HG03342 (cell line): ENCODE measurements around the gene MARK3.

Source experiments
- ATAC-seq: cut with Tn5 transposase; IDR thresholded peaks from one replicate; pipeline ENCODE4 v1.9.1; 2021; ENCODE audit warnings: mild to moderate bottlenecking, moderate library complexity; ENCODE audit not compliant: unreplicated experiment

MARK3 gene

DNA sequence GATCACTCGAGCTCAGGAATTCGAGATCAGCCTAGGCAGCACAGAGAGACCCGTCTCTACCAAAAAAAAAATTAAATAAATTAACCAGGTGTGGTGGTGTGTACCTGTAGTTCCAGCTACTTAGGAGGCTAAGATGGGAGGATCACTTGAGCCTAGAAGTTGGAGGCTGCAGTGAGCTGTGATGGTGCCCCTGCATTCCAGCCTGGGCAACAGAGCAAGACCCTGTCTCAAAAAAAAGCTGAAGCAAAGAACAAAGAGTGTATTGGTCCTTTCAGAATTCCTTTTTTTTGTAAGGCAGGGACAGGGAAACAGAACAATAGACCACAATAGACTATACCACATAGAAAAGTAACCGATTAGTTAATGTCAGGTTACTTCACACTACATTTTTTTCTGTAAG lies 47.4 kb downstream of the MARK3 start:
- no peak for ATAC-seq

DNA sequence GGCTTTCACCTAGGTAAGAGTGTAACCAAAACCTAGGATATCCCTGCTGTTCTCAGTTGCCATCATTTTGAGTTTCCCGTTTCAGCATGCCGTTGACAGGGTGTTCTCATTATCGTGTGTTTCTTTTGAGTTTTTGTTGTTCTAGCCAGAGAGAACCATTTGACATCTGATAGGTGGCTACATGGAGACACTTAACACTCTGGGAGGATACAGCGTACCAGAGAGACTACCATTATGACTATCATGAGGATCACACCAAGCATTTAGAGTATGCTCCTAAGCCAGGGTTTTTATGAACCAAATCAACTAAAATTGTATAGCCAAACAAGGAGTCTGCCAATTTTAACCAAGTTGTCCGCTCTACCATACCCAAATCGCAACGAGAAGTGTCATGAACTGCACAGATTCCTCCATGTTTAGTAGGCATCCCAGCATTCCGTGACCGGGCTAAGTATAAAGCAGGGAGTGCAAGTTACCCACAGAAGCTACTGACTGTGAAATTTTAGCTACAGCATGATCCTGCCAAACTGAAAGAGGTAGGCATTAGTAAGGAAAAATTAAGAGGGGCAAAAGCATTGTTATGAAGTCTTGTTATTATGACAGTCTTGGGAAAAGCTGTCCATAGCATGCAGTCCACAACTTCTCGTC lies 48.8 kb downstream of the MARK3 start:
- ATAC-seq = no peak

GRCh38 chr14:103434868-103435442 lies 49.7 kb downstream of the MARK3 start:
- ATAC-seq = no peak

GRCh38 chr14:103436533-103436932 lies 51.3 kb downstream of the MARK3 start:
- ATAC-seq = no peak

GRCh38 chr14:103442288-103442687 lies 57.1 kb downstream of the MARK3 start:
- ATAC-seq = no peak

- no peak for ATAC-seq
Measured at GRCh38 chr14:103443111-103443510, 57.9 kb downstream of the MARK3 start.

DNA sequence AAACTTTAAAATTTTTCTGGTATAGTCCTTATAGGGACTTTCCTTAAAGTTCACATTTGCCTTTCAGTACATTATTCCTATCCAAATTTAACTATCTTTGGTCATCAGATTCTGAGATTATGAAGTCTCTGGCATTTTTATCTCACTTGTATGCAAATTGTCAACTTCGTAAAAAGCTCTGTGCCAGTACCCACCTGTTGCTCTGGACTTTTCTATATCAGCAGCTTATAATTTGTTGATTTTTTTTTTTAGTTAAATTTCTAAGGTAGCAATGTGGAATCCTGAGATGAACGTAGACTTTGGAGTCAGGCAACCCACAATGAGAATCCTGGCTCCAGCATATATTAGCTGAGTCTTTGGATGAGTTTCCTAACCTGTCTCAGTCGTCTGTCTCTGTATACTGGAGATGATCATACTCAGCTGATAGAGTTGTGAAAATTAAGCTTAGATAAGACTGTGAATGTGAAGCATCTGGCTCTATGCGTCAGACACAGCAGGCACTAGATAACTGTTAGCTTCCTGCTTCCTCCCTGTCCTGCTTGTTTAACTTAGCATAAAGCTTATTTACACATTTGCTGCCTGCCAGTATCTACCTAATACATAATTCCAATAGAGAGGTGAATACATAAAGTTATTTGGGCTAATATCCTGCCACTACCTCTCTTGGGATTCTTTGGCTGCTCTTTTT lies 59.8 kb downstream of the MARK3 start:
- ATAC-seq = no peak

DNA sequence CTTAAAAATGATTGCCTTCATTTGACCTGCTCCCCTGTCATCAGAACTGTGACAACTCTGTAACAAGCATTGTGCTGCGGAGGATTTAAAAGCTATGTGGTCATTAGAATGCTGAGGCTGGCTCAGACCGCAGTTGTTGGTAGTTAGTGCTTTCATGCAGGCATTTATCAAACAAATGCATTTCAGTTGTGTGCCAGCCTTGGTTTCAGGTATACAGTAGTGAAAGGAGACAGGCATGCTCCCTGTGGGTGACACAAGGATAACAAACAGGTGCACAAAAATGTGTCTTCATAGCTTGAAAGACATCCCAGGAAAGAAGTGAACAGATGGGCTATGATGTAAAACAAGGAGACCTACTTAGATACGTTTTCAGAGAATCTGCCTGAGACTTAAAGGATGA lies 60.6 kb downstream of the MARK3 start:
- no peak for ATAC-seq

DNA sequence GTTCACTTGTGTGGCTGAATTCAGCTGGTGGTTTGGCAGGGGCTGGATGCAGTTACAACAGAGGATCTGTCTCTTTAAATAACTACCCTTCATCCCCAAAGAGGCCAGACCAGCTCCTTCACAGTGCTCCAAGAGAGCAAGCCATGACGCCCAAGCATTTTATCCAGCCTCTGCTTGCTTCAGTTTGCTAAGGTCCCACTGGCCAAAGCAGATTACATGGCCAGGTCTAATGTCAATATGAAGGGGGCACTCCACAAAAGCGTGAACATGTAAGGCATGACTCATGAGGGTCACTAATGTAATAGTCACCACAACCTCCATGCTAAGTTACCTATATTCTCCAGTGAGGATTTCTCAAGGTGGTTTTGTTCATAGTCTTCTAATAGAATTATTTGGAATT lies 62.9 kb downstream of the MARK3 start:
- no peak for ATAC-seq

- no peak for ATAC-seq
Measured at GRCh38 chr14:103449634-103450161, 64.5 kb downstream of the MARK3 start.

- no peak for ATAC-seq
Measured at GRCh38 chr14:103450416-103450815, 65.2 kb downstream of the MARK3 start.

DNA sequence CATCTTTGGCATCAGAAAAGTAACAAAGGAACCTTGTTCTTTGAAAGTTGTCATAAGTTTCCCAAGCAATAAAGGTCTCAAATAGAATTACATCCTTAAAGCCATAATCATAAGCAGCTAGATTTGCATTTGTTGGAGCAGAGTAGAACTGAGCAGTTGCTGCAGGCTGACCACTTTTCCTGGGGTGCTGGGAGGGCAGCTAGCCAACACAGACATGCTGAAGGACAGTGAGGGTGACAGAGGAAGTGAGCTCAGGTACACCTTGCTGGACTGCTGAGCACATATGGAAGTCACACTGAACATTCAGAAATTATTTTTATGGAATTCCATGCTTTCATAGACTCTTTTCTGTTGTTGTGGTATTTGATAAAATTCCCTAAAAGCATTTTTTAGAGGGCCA lies 66.2 kb downstream of the MARK3 start:
- no peak for ATAC-seq

DNA sequence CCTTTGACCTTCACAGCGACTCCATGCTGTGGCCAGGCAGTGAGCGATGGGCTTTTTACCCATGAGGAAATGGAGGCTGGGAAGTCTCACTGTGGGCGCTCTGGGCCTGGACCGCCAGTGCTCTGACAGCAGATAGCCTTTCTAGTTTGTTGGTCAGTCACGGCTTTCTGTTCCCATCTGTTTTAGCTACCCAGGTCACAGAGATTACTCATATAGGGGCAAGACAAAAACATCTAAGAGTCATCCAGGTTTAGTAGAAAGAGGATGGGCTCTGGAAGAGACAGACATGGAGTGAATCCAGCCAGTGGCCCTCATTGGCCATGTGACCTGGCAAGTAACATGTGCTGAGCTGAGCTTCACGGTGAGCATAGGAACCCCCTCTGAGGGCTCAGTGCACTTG lies 68.6 kb downstream of the MARK3 start:
- no peak for ATAC-seq

GRCh38 chr14:103456167-103456835 lies 71.1 kb downstream of the MARK3 start:
- ATAC-seq = no peak

DNA sequence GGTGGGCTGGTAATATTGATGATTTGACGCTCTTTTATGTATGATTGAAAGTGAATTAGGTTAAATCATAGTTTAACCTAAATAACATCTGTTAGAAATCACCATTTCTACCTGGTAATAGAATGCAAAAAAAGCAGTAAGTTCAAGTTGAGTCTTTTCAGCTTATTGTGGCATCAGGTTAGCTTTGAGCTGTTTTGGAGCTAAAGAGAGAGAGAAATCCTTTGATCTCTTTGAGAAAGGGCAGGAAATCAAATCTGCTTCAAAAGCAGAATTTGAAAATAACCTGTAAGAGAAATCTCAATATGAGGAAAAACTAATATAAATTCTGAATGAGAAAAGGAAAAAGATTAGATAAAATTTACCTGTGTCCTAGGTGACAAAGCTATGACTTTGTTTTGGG lies 75.2 kb downstream of the MARK3 start:
- no peak for ATAC-seq

GRCh38 chr14:103463149-103463548 lies 77.9 kb downstream of the MARK3 start:
- no peak for ATAC-seq

- no peak for ATAC-seq
Measured at GRCh38 chr14:103463851-103464250, 78.6 kb downstream of the MARK3 start.

GRCh38 chr14:103472939-103473338 lies 87.7 kb downstream of the MARK3 start:
- ATAC-seq = no peak

DNA sequence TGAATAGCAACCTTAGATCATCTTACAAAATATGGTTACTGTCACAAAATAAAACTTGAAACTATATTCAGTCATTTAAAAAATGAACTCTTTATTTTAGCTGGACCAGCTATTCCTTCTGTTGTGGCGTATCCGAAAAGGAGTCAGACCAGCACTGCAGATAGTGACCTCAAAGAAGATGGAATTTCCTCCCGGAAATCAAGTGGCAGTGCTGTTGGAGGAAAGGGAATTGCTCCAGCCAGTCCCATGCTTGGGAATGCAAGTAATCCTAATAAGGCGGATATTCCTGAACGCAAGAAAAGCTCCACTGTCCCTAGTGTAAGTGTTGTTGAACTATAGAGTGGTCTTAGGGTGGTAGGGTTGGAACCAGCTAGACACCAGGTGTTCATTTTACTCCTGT lies 89.7 kb downstream of the MARK3 start:
- ATAC-seq = no peak

GRCh38 chr14:103476065-103476464 lies 90.8 kb downstream of the MARK3 start:
- no peak for ATAC-seq

- ATAC-seq = no peak
Measured at GRCh38 chr14:103476631-103477030, 91.4 kb downstream of the MARK3 start.

DNA sequence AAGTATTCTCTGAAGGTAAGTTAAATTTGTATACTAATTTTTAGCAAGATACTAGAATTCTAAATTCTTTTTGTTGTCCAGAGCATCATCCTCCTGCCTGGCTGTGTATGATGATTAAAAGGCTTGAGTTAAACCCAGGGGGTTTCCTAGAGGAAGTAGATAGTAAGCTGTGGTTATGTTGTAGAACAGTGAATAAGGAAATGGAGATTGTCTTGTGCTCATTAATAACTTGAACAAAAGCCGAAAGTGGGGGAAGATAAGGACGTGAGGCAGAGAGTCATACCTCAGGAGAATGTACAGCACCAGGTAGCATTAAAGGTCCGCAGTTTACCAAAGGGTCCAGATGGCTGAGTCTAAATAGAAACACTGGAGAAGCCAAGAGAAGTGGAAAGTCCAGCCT lies 95.4 kb downstream of the MARK3 start:
- ATAC-seq = no peak
